Mononuclear cell (primary cell): ENCODE data around the gene TAS1R3. TPM values are rescaled to one million over a fixed set of nuclear protein-coding genes. Genes with fewer than 3 reads are reported as not detected.

Experiments used
- H3K27me3 ChIP-seq: 2 replicates; pipeline ENCODE4 v1.6.0; 2011; ENCODE audit warnings: low read length, control low read depth; ENCODE audit not compliant: insufficient read depth
- H3K4me1 ChIP-seq: 2 replicates; pipeline ENCODE4 v1.5.1; 2011; ENCODE audit warnings: mild to moderate bottlenecking, low read length, control low read depth; ENCODE audit not compliant: insufficient read depth
- H3K4me3 ChIP-seq: 2 replicates; pipeline ENCODE4 v1.5.1; 2011; ENCODE audit warnings: mild to moderate bottlenecking, low read length, moderate library complexity
- H3K9me3 ChIP-seq: 2 replicates; pipeline ENCODE4 v1.5.1; 2011; ENCODE audit warnings: low read depth, mild to moderate bottlenecking, control low read depth, low read length
- total RNA-seq: library from RNA; depleted of rRNA; stranded (reverse); fragments of >200 nt; gene quantifications from one replicate; pipeline ENCODE4 v1.2.3, GENCODE V29; 2012

TAS1R3 gene
- total RNA-seq, 1 donor = 0.94 TPM

GRCh38 chr1:1324084-1324523 is 7.0 kb upstream of the TAS1R3 start:
- peak overlapping the region; percentile 74 for H3K4me3 ChIP-seq
- no peaks in the 10 kb centered on the region for H3K9me3 ChIP-seq
- H3K27me3 ChIP-seq = no peaks in the 10 kb centered on the region
- peaks cover 27% of the 10 kb centered on the region for H3K4me1 ChIP-seq

- Histone ChIP-seq H3K4me3 (peak within 1 kb of the TSS; percentile 74), H3K4me1 (peaks cover 27% of the 10 kb centered on the region), H3K9me3 (no peaks in the 10 kb centered on the region), H3K27me3 (no peaks in the 10 kb centered on the region)
Measured at GRCh38 chr1:1324524-1325287, 6.4 kb upstream of the TAS1R3 start, which contains the start of the genes CPTP and INTS11. TSS of gene CPTP (plus strand) at chr1:1324802. CDS start at chr1:1326911, 2,109 bp downstream. TSS of gene INTS11 (minus strand) at chr1:1324660. CDS start at chr1:1324608, 52 bp downstream.

- Histone ChIP-seq H3K4me1 (peaks cover 27% of the 10 kb centered on the region), H3K4me3 (peak overlapping the region; percentile 74), H3K27me3 (no peaks in the 10 kb centered on the region), H3K9me3 (no peaks in the 10 kb centered on the region)
Measured at GRCh38 chr1:1325288-1326074, 5.6 kb upstream of the TAS1R3 start.

GRCh38 chr1:1326075-1326605 is 4.9 kb upstream of the TAS1R3 start:
- no peak overlapping the region for H3K4me3 ChIP-seq

GRCh38 chr1:1327291-1327690 is 3.8 kb upstream of the TAS1R3 start:
- Histone ChIP-seq H3K9me3 (no peaks in the 10 kb centered on the region), H3K4me3 (no peak overlapping the region), H3K27me3 (no peaks in the 10 kb centered on the region), H3K4me1 (peaks cover 24% of the 10 kb centered on the region)

More at GRCh38 chr1:1326075-1326605, 4.9 kb upstream of the TAS1R3 start:
- Histone ChIP-seq H3K27me3 (no peaks in the 10 kb centered on the region), H3K9me3 (no peaks in the 10 kb centered on the region), H3K4me1 (peaks cover 27% of the 10 kb centered on the region)

- Histone ChIP-seq H3K9me3 (no peaks in the 10 kb centered on the region), H3K4me3 (no peak overlapping the region), H3K27me3 (no peaks in the 10 kb centered on the region), H3K4me1 (peaks cover 19% of the 10 kb centered on the region)
Measured at GRCh38 chr1:1328254-1328653, 2.8 kb upstream of the TAS1R3 start.

GRCh38 chr1:1329304-1330210 is 1.5 kb upstream of the TAS1R3 start:
- Histone ChIP-seq H3K4me1 (peaks cover 15% of the 10 kb centered on the region), H3K27me3 (no peaks in the 10 kb centered on the region), H3K4me3 (no peak overlapping the region), H3K9me3 (no peaks in the 10 kb centered on the region)

- no peak overlapping the region for H3K4me3 ChIP-seq
- peaks cover 9% of the 10 kb centered on the region for H3K4me1 ChIP-seq
- H3K9me3 ChIP-seq = no peaks in the 10 kb centered on the region
- no peaks in the 10 kb centered on the region for H3K27me3 ChIP-seq
Measured at GRCh38 chr1:1330366-1331067, 563 bp upstream of the TAS1R3 start.

- Histone ChIP-seq H3K4me3 (no peak overlapping the region), H3K9me3 (no peaks in the 10 kb centered on the region), H3K27me3 (no peaks in the 10 kb centered on the region), H3K4me1 (no peaks in the 10 kb centered on the region)
Measured at GRCh38 chr1:1332031-1332755, 1.1 kb downstream of the TAS1R3 start.

GRCh38 chr1:1332774-1333480 is 1.8 kb downstream of the TAS1R3 start:
- Histone ChIP-seq H3K9me3 (no peaks in the 10 kb centered on the region), H3K4me3 (no peak overlapping the region), H3K27me3 (no peaks in the 10 kb centered on the region), H3K4me1 (no peaks in the 10 kb centered on the region)

GRCh38 chr1:1333551-1334241 is 2.6 kb downstream of the TAS1R3 start:
- H3K4me3 ChIP-seq = no peak overlapping the region
- no peaks in the 10 kb centered on the region for H3K4me1 ChIP-seq
- H3K27me3 ChIP-seq = no peaks in the 10 kb centered on the region
- no peaks in the 10 kb centered on the region for H3K9me3 ChIP-seq

- Histone ChIP-seq H3K4me1 (no peaks in the 10 kb centered on the region), H3K4me3 (no peak overlapping the region), H3K27me3 (no peaks in the 10 kb centered on the region), H3K9me3 (no peaks in the 10 kb centered on the region)
Measured at GRCh38 chr1:1334835-1335234, 3.8 kb downstream of the TAS1R3 start.
